Memory B cell (primary cell): Measurements from ENCODE around the gene SLC25A11.

Experiments
- ATAC-seq: fragments of 150-1000 bp; cut with Tn5 transposase; 2 replicates; pipeline ENCODE4 v1.10.0; 2021; ENCODE audit warnings: low read depth, mild to moderate bottlenecking, moderate library complexity
- DNase-seq, 2 donors: peaks; one replicate each; pipeline ENCODE4 v3.0.0; 2022; ENCODE audit warnings: low spot score in 2 of 2
- H3K27ac Mint-ChIP-seq: one replicate; pipeline ENCODE4 v1.8.0; 2022; ENCODE audit warnings: mild to moderate bottlenecking, moderate library complexity, mixed read lengths
- H3K27me3 Mint-ChIP-seq: one replicate; pipeline ENCODE4 v1.8.0; 2022; ENCODE audit warnings: mixed read lengths
- H3K36me3 Mint-ChIP-seq: one replicate; pipeline ENCODE4 v1.8.0; 2022; ENCODE audit warnings: mild to moderate bottlenecking, mixed read lengths
- H3K4me1 Mint-ChIP-seq: one replicate; pipeline ENCODE4 v1.8.0; 2022; ENCODE audit warnings: mixed read lengths
- H3K4me3 Mint-ChIP-seq: one replicate; pipeline ENCODE4 v1.8.0; 2022; ENCODE audit warnings: mild to moderate bottlenecking, moderate library complexity, mixed read lengths
- H3K9me3 Mint-ChIP-seq: one replicate; pipeline ENCODE4 v1.8.0; 2022; ENCODE audit warnings: mixed read lengths

Gene SLC25A11, protein sequence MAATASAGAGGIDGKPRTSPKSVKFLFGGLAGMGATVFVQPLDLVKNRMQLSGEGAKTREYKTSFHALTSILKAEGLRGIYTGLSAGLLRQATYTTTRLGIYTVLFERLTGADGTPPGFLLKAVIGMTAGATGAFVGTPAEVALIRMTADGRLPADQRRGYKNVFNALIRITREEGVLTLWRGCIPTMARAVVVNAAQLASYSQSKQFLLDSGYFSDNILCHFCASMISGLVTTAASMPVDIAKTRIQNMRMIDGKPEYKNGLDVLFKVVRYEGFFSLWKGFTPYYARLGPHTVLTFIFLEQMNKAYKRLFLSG

DNA sequence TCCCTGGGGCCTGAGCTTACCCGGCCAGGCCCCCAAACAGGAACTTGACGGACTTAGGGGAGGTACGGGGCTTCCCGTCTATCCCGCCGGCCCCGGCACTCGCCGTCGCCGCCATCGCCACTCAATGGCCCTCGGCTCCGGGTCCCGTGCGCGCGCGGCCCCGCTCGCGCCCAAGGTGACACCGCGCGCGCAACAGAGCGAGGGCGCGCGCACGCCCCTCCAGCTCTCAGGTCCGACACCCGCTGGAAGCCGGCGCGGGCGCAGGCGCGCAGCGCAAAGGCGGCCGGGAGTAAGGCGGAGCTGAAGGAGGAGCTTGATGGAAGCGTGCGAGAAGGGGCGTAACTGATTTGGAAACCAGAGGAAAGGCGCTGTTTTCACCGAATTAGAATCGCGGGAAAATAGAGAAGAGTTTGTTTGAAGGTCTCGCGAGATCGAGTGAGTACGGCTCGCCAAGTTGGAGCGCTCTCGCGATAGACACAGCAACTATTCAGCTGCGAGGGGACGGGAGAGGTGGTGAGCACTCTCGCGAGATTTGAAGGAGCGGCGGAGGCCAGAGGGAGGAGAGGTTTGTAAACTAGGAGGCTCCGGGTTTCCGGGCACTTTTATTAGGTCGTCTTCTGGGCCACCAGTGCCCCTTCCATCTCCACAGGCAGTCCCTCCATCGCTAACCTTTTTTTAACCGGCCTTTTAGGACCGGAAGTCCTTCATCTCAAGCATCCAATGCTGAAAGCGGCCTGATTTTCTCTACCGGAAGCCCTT, at the start of gene SLC25A11, which contains the start of gene RNF167:
Gene SLC25A11 (minus strand): TSS at position 251 of the 759 bp plus-strand sequence. CDS start 136 bp downstream, at position 115.
Gene RNF167 (plus strand): TSS at position 473 of the 759 bp plus-strand sequence. CDS start 642 bp downstream, outside the sequence.
- H3K36me3 Mint-ChIP-seq: peaks cover 14% of the 10 kb centered on the region
- H3K27me3 Mint-ChIP-seq: no peaks in the 10 kb centered on the region
- peaks cover 54% of the 10 kb centered on the region for H3K4me1 Mint-ChIP-seq
- peak; percentile 90 to 96 for DNase-seq
- H3K27ac Mint-ChIP-seq: peak within 1 kb of the TSS; percentile 92
- H3K4me3 Mint-ChIP-seq: peak within 1 kb of the TSS; percentile 90
- ATAC-seq: peak; percentile 84
- H3K9me3 Mint-ChIP-seq: no peaks in the 10 kb centered on the region

DNA sequence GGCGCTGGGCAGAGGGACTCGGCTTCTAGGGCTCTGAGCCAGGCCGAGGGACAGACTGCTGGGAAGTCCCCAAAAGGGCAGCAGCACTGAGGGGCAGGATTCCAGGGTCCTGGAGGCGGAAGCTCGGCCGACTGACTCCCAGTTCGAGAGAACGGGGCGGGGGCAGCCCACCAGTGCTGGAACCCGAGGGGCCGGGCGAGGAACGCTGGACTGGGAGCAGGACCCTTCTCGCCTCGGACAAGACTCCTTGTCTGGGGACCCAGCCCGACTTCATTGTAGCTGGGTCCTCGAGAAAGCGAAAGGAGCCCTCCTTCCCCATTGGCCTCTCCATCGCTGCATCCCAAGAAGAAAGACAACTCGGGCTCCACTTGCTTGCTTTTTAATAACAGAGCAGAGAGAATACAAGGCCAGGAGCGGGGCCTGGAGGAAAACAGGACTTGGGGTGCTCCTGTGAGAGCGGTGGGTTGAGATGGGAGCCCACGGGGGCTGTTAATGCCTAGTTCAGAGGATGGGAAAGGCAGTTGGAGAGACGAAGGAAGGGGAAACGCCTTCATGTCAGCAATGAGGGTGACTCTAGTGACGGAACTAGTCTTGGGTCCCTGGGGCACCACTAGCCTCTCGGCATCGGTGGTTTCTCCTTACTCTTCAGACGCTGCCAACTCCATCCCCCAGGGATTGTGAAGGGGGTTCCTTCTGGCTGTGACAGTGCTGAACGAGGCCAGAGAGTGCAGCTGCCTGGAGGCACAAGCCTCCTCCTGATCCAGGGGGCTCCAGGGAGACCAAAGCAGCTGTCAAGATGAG, 48.1 kb upstream of the SLC25A11 start:
- peaks cover 35% of the 10 kb centered on the region for H3K4me1 Mint-ChIP-seq
- peaks cover 4% of the 10 kb centered on the region for H3K36me3 Mint-ChIP-seq
- H3K4me3 Mint-ChIP-seq: peak overlapping the region; percentile 89
- H3K27me3 Mint-ChIP-seq: no peaks in the 10 kb centered on the region
- DNase-seq (peak in 1 of 2 donors; percentile 30), ATAC-seq (peak; percentile 52)
- H3K9me3 Mint-ChIP-seq: no peaks in the 10 kb centered on the region
- H3K27ac Mint-ChIP-seq: peak overlapping the region; percentile 70

- Mint-ChIP-seq H3K27me3 (no peaks in the 10 kb centered on the region), H3K36me3 (peaks cover 7% of the 10 kb centered on the region), H3K27ac (peak within 1 kb of the TSS; percentile 70)
Measured at GRCh38 chr17:4986951-4987766, 47.3 kb upstream of the SLC25A11 start, which contains the start of gene CAMTA2. TSS of gene CAMTA2 (minus strand) at chr17:4987675. CDS start at chr17:4986222, 1,453 bp downstream.

DNA sequence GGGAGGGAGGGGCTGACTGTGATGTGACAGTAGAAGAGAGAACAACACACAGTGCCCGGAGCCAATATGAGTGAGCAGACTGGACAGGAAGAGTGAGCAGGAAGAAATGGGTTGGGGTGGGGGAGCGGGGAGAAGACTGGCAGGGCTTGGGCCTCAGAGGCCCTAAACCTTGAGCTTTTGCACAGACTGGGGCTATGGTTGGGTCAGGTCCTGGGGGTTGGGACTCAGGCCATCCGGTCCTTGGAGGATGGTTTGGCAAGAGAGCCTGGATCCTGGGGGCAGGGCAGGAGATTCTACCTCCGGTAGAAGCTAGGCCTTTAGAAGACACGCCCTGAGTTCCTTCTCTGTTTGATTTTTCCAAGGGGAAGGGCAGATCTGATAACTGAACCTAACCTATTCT, 46.6 kb upstream of the SLC25A11 start:
- Mint-ChIP-seq H3K9me3 (no peaks in the 10 kb centered on the region), H3K27me3 (no peaks in the 10 kb centered on the region), H3K4me3 (peak overlapping the region; percentile 89), H3K36me3 (peaks cover 11% of the 10 kb centered on the region), H3K4me1 (peaks cover 44% of the 10 kb centered on the region), H3K27ac (peak overlapping the region; percentile 70)
- ATAC-seq (no peak), DNase-seq (no peak)

More at GRCh38 chr17:4986951-4987766, 47.3 kb upstream of the SLC25A11 start, which contains the start of gene CAMTA2:
- H3K4me1 Mint-ChIP-seq: peaks cover 38% of the 10 kb centered on the region
- H3K9me3 Mint-ChIP-seq: no peaks in the 10 kb centered on the region
- H3K4me3 Mint-ChIP-seq: peak within 1 kb of the TSS; percentile 89
- DNase-seq: peak; percentile 70 to 79
- peak; percentile 81 for ATAC-seq

DNA sequence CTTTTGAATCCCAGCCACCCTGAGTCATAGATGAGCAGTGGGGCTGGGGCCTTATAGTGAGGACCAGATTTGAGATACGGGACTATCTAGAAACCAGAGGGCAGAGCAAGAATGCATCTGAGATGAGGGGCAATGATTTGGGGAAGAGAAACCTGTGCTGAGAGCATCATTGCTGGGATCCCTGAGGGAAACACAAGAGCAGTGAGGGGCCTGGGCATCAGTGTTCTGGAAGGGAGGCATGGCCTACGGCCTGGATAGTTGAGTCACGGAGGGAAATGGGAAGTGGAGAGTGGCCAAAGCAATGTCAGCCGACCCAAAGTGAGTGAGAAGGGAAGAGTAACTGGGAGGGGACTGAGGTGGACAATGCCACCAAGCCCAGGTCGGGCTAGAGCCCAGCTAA, 42.5 kb upstream of the SLC25A11 start:
- DNase-seq: no peak
- H3K27me3 Mint-ChIP-seq: no peaks in the 10 kb centered on the region
- ATAC-seq: no peak
- no peak overlapping the region for H3K4me3 Mint-ChIP-seq
- no peaks in the 10 kb centered on the region for H3K9me3 Mint-ChIP-seq
- peaks cover 19% of the 10 kb centered on the region for H3K36me3 Mint-ChIP-seq
- peaks cover 46% of the 10 kb centered on the region for H3K4me1 Mint-ChIP-seq
- H3K27ac Mint-ChIP-seq: peak overlapping the region; percentile 88

DNA sequence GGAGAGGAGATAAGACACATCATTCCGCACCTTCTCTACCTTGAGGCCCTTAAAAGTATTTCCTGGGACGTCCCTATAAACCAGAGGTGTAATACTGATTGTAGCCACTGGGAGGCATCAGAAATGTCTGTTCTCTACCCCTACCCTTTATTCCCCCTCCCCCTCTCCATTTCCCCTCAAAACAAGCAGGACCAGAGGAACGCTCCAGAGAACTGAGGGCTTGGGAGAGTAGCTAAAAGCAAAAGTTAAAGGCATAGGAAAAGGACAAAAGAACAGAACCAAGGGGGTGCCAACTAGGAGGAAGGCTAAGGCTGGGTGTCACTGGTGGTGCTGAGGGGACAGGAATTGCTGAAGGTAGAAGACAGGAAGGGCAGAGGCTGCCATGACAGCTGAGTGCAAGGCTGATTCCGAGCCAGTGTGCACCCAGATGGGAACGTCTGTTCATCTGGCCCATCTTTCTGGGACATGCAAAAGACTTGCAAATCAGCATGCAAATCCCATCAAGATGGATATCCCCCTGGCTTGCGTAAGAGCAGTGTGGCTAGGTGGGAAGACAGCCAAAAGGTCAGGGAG, 40.9 kb upstream of the SLC25A11 start:
- peak; percentile 41 to 44 for DNase-seq
- Mint-ChIP-seq H3K36me3 (peaks cover 23% of the 10 kb centered on the region), H3K4me1 (peaks cover 36% of the 10 kb centered on the region), H3K4me3 (peak overlapping the region; percentile 40), H3K27ac (peak overlapping the region; percentile 88), H3K9me3 (no peaks in the 10 kb centered on the region), H3K27me3 (no peaks in the 10 kb centered on the region)
- ATAC-seq: peak; percentile 73

GRCh38 chr17:4978726-4979125, 38.9 kb upstream of the SLC25A11 start:
- Mint-ChIP-seq H3K36me3 (peaks cover 35% of the 10 kb centered on the region), H3K27me3 (no peaks in the 10 kb centered on the region), H3K4me3 (no peak overlapping the region), H3K9me3 (no peaks in the 10 kb centered on the region), H3K4me1 (peaks cover 38% of the 10 kb centered on the region), H3K27ac (peak overlapping the region; percentile 52)
- ATAC-seq (peak; percentile 80), DNase-seq (no peak)

DNA sequence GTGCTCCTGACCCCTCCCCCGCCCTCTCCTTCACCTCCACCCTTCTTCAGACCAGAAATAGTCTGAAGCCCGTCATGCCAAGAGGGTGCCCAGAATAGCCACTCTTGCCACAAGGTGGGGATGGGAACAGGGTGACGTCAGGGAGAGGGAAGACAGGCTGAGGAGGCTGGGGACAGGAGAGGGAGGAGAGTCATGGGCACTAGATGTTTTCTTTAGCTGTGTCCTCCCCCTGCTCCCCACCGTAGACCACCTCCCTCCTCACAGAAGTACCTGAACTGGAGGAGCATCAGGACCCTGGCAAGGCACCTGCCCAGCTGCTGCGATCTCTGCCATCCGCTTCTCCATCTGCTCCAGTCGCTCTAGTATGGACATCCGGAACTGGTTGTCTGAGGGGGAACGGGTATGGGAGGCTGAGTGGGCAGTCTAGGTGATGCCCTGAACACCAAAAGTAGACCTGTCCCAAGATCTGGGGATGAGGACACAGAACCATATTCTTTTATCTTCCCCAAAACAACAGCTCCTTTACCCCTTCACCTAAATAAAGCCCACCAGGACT, 34.3 kb upstream of the SLC25A11 start:
- Mint-ChIP-seq H3K36me3 (peaks cover 32% of the 10 kb centered on the region), H3K4me1 (peaks cover 21% of the 10 kb centered on the region), H3K9me3 (no peaks in the 10 kb centered on the region), H3K27ac (no peak overlapping the region), H3K4me3 (no peak overlapping the region), H3K27me3 (no peaks in the 10 kb centered on the region)
- DNase-seq (no peak), ATAC-seq (no peak)

GRCh38 chr17:4973256-4974114, 33.6 kb upstream of the SLC25A11 start:
- Mint-ChIP-seq H3K36me3 (peaks cover 32% of the 10 kb centered on the region), H3K9me3 (no peaks in the 10 kb centered on the region), H3K4me3 (no peak overlapping the region), H3K27ac (peak overlapping the region; percentile 45), H3K4me1 (peaks cover 17% of the 10 kb centered on the region), H3K27me3 (no peaks in the 10 kb centered on the region)
- no peak for DNase-seq
- no peak for ATAC-seq

DNA sequence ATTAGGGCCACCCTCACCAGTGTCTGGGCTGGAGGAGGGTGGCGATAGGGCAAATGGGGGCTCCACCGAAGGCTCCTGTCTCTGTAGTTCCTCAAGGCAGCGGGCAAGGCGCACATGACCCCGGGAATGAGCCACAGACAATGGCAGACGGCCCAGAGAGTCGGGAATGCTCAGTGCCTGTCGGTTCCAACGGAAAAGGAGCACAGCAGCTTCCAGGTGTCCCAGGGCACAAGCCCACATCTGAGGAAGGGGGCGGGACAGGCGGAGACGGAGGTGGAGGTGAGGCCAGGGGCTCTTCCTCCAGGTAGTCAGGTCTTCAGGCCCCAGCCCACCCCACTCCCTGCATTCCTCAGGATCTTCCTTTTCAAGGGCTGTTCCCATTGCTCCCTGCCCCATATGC, 32.9 kb upstream of the SLC25A11 start:
- H3K36me3 Mint-ChIP-seq: peaks cover 32% of the 10 kb centered on the region
- H3K27ac Mint-ChIP-seq: no peak overlapping the region
- no peaks in the 10 kb centered on the region for H3K9me3 Mint-ChIP-seq
- ATAC-seq: no peak
- no peak overlapping the region for H3K4me3 Mint-ChIP-seq
- no peaks in the 10 kb centered on the region for H3K27me3 Mint-ChIP-seq
- peaks cover 15% of the 10 kb centered on the region for H3K4me1 Mint-ChIP-seq
- no peak for DNase-seq

DNA sequence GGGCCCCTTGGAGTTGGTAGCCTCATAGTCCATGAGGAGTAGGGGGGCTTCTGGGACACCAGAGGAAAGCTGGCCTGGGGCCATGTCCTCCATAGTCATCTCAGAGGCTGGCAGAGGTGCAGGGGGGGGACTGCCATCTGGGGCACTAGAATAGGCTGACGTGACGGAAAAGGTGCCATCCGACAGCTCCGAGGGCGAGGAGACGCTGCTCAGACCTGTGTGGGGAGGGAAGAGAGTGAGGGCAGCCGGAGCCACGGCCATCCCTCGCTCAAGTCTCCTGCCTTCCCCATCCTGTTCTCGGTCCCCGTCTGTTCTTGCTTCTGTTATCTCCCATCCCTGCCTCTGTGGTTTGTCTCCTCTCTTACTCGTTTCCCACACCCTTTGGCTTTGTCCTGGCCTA, 32.5 kb upstream of the SLC25A11 start:
- no peak overlapping the region for H3K27ac Mint-ChIP-seq
- no peaks in the 10 kb centered on the region for H3K9me3 Mint-ChIP-seq

GRCh38 chr17:4971826-4972225, 32.0 kb upstream of the SLC25A11 start:
- H3K9me3 Mint-ChIP-seq: no peaks in the 10 kb centered on the region
- peaks cover 31% of the 10 kb centered on the region for H3K36me3 Mint-ChIP-seq
- no peak for DNase-seq
- peaks cover 15% of the 10 kb centered on the region for H3K4me1 Mint-ChIP-seq
- ATAC-seq: no peak
- H3K4me3 Mint-ChIP-seq: no peak overlapping the region
- H3K27ac Mint-ChIP-seq: no peak overlapping the region
- no peaks in the 10 kb centered on the region for H3K27me3 Mint-ChIP-seq

More for the DNA sequence above, 32.5 kb upstream of the SLC25A11 start:
- ATAC-seq (no peak), DNase-seq (no peak)
- Mint-ChIP-seq H3K4me1 (peaks cover 15% of the 10 kb centered on the region), H3K4me3 (no peak overlapping the region), H3K27me3 (no peaks in the 10 kb centered on the region), H3K36me3 (peaks cover 32% of the 10 kb centered on the region)
